Central memory CD4-positive, alpha-beta T cell (primary cell): ENCODE data around the gene FETUB.
"Not testable (repeated sequence)": the region's sequence is repeated elsewhere in the genome, so short reads cannot be mapped to it uniquely, and the experiment has no call there.

Source experiments
- DNase-seq: peaks from one replicate; pipeline ENCODE4 v3.0.0; 2022

Gene FETUB

DNA sequence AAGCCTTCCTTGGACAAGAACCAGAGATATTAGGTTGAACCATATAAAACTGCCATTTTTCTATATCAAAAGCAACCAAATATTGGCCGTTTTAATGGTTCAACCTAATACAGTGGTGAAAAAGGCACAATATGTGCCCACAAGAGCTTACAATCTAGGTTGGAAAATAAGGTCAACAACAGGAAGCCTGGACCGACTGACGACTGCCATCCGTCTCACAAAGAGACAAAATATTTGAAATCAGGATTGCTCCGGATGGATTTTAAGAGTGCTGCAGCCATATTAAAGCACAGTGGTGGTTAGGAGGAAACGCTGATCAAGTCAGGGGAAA, 26.0 kb upstream of the FETUB start:
- DNase-seq = no peak

GRCh38 chr3:186614597-186615483, 25.4 kb upstream of the FETUB start:
- peak; percentile 65 for DNase-seq

- no peak for DNase-seq
Observed at GRCh38 chr3:186616299-186616617, 23.9 kb upstream of the FETUB start.

DNA sequence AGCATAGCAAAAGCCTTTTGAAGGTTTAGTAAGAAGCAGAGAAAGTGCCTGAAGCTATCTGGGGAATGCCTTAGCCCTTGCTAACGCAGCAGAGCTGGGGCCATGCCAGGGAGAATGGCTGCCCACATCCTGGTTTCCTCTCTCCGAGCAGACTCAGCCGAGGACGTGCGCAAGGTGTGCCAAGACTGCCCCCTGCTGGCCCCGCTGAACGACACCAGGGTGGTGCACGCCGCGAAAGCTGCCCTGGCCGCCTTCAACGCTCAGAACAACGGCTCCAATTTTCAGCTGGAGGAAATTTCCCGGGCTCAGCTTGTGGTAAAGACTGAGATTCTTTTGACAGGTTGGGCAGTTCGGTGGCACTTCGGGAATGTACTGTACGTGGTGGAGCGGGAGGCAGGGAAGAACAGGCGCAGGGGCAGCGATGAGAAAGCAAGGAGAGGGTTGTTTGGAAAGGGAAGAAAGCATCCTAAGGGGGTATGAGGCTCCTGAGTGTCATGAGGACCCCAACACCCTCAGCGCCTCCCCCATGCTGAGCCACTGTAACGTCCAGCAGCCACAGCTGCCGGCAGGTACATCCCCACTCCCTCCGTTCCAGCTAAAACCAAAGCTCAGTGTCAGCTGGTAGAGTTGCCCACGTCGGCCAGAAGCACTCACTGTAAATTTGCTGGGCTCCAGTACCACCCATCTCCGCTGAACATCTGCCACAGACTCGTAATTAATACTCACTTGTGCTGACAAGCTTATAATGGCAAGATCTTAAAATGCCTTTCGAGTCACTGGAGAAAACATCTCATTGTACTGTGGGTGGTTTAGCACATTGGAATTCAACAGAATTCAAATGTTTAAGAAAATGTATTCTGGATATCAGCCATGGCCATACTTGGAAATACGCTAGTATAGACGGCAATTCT, 22.9 kb upstream of the FETUB start:
- peak; percentile 82 for DNase-seq

GRCh38 chr3:186618318-186618938, 21.8 kb upstream of the FETUB start:
- no peak for DNase-seq

DNA sequence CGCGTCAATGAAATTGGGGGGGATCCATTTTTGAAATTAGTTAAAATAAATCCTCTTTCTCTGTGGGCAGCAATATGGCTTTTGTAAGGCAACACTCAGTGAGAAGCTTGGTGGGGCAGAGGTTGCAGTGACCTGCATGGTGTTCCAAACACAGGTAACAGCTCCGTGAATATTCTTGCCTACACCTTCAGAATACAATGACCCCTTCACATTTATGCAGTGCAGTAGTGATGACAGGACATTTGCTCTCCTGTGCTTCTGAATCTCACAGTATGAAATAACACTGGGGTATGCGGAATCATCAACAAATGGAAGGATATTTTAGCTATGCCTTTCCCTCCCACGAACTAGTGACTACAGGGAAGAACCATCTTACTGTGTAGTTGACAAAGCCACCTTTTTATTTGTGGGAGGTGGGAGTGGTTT, 20.4 kb upstream of the FETUB start:
- no peak for DNase-seq

DNA sequence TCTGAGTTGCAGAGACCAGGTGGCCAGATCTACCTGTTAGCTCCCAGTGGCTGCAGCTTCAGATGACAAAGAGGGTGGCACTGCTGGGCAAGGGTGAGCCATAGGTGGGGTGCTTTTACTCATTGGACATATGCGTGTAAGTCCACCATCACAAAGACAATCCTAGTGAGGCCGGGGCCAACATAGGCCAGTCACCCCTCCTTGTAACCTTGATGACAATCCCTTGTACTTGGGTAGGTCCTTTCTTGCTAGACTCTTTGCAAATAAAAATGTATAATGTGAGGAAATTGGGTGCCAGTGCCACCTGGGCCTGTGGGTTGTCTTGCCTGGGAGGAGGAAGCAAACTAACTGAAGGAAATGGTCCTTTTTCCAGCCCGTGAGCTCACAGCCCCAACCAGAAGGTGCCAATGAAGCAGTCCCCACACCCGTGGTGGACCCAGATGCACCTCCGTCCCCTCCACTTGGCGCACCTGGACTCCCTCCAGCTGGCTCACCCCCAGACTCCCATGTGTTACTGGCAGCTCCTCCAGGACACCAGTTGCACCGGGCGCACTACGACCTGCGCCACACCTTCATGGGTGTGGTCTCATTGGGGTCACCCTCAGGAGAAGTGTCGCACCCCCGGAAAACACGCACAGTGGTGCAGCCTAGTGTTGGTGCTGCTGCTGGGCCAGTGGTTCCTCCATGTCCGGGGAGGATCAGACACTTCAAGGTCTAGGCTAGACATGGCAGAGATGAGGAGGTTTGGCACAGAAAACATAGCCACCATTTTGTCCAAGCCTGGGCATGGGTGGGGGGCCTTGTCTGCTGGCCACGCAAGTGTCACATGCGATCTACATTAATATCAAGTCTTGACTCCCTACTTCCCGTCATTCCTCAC, 19.7 kb upstream of the FETUB start:
- DNase-seq = no peak

- no peak for DNase-seq
Observed at GRCh38 chr3:186621894-186622650, 18.1 kb upstream of the FETUB start.

DNA sequence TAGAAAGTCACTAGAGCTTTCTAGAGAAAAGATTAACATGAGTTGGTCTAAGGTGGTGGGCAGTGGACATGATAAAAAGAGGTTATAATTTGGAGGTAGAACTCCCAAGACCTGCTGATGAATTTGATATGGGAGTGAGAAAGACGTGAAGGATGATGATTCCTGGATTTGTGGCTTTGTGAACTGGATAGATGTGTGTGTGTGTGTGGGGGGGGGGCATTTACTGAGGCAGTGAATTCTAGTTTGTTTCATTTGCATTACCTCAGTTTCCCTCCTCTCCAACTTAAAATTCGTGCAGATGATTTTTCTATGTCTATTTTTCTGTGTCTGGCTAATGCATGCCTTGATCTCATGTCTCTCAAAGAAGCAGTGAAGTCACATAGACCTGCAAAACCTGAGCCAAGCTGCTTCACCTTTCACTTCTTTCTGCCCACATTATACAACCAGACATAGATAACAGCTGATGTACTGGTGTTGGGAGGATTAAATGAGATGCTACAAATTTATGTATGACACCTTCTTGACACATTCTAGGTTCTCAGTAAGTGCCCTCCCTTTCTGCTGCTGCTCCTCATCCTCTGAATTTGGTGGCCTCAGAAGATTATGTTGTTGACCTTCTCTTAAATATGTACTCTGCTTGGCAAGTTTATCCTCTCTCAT, 17.4 kb upstream of the FETUB start:
- DNase-seq = no peak

- no peak for DNase-seq
Observed at GRCh38 chr3:186624598-186624997, 15.6 kb upstream of the FETUB start.

- DNase-seq = no peak
Observed at GRCh38 chr3:186625600-186626042, 14.6 kb upstream of the FETUB start.

DNA sequence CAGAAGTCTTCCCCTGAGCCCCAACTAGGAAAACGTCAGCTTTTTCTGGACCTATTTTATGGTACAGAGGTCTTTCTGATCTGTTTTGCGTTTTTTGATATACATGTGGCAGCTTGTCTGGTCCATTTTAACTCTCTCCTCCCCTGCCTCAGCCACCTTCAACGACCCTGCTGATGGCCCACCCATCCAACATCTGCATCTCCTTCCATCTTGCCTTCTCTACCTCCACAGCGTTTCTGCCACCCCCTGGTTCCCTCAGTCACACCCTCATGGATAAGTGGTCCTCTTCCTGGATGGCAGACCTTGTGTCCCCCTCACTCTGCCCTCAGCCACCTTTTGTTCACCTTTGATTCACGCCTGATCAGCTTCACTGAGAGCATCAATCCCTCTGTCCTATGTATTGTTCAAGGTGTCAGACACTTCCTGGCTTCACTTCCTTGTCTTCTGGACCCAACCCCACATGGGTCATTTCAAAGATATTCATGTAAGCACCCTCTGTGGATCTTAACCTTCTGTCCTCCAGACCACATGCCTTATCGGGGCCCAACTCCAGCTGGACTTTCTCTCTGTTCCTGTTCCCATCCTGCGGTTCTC, 13.8 kb upstream of the FETUB start:
- DNase-seq = no peak

- no peak for DNase-seq
Observed at GRCh38 chr3:186627852-186628414, 12.3 kb upstream of the FETUB start.

DNA sequence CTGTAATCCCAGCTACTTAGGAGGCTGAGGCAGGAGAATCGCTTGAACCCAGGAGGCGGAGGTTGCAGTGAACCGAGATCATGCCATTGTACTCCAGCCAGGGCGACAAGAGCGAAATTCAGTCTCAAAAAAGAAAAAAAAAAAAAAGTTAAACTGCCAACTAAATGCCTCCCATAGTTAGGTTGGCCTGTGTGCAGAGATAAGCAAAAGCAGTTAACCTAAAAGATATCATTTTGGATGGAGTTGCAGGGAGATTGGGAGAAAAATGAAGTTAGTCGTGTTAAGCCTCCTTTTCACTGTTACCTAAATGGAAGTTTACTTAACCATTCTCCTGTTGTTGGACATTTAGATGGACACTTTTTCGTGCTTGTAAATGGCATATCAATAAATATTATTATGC, 11.4 kb upstream of the FETUB start:
- DNase-seq = no peak

GRCh38 chr3:186630950-186631641, 9.1 kb upstream of the FETUB start:
- no peak for DNase-seq

GRCh38 chr3:186633481-186633880, 6.7 kb upstream of the FETUB start:
- DNase-seq = no peak

- not testable (repeated sequence) for DNase-seq
Observed at GRCh38 chr3:186634207-186634606, 6.0 kb upstream of the FETUB start.

GRCh38 chr3:186635532-186635931, 4.7 kb upstream of the FETUB start:
- no peak for DNase-seq

GRCh38 chr3:186636536-186636935, 3.7 kb upstream of the FETUB start:
- DNase-seq = no peak

DNA sequence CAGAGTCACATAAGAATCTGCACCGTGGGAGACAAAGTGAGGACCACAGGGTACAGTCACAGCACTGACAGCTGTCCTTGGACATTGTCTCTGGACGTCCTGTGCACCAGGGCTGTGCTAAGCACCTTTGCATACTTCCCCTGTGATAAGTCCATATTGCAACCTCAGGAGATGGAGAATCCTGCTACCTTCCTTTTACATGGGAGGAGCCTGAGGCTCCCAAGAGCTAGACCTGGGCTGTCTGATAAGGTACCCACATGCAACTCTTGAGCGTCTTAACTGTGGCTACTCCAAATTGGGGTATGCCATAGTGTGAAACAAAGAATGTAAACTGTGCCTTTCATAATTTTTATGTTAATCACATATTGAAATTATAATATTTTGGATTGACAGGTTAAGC, 2.5 kb upstream of the FETUB start:
- DNase-seq = no peak
